Measurements from ENCODE around the gene AFAP1L1.

The AFAP1L1 gene

DNA sequence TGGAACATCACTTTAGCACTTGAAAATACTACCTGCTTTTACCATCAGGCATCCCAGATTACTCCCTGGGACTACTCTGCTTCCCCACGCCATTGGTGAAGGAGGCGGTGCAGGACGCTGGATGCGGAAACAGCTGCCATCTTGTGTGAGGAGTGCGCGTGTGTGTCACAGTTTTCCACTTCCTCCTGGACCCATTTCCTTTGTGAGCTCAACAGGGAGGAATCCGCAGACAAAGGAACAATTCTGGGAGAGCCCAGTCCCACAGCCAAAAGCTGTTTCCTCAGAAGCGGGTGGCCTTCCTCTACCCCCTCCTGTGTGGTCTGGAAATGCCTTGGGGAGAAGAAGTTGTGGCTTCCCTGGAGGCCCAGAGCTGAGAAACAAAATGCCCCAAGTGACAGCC lies 16.8 kb downstream of the AFAP1L1 start:
- DNase-seq, result no peak

DNA sequence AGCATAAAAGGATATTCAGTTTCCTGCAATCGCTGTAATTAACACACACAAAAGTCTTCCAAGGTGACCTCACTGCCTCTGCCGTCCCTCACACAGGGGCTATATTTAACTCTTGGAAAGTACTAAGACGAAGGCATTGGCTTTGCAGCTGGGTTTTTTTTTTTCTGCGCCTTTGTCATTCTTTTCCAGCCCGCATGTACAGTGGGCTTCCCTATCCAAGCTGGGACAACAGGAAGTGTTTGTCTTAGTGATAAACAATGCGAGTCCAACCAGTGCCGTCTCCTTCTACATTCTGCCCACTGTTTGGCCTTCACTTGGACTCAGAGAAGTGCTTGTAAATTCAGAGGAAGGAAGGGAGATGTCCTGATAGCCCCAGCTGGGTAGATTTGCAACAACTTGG lies 17.6 kb downstream of the AFAP1L1 start:
- no peak for DNase-seq

DNA sequence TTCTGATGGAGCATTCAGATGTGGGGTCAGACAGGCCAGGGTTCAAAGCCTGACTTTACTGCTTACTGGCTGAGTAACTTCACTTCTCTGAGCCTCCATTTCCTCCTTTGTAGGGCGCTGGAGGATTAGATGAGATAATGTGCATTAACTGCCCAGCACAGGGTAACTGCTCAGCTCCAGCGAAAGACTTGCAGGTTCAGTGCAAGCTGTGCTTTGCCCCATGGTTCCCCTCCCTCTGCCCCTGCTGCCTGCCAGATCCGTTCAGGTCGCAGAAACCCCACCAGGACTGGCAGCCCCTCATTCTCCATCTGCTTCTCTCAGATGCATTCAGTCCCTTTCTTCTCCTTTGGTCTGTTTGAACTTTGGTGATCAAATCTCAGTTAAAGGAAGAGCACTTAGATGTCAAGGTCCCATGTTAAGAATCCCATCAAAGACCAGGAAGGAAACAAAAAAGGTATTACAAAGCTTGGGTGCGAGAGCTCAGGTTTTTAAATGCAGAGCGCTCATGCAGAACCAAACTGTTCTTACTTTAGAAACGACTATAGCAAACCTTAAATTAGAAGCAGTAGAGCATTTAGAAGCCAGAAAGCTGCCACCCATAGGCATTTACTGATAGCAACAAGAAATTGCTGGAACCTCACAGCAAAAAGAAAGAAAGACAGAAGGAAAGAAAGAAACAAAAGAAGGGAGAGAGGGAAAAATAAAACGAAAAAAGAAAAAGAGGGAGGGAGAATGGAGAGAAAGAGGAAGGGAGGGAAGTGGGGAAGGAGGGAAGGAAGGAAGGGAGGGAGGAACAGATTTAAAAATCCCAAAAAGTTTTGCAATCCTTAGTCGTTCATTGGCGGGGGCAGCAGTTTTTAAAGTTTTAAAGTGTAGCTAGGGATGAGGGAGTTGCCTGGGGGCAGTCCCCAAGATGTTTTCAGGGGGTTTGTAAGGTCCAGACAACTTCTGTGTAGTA lies 23.5 kb downstream of the AFAP1L1 start:
- DNase-seq, result no peak

DNA sequence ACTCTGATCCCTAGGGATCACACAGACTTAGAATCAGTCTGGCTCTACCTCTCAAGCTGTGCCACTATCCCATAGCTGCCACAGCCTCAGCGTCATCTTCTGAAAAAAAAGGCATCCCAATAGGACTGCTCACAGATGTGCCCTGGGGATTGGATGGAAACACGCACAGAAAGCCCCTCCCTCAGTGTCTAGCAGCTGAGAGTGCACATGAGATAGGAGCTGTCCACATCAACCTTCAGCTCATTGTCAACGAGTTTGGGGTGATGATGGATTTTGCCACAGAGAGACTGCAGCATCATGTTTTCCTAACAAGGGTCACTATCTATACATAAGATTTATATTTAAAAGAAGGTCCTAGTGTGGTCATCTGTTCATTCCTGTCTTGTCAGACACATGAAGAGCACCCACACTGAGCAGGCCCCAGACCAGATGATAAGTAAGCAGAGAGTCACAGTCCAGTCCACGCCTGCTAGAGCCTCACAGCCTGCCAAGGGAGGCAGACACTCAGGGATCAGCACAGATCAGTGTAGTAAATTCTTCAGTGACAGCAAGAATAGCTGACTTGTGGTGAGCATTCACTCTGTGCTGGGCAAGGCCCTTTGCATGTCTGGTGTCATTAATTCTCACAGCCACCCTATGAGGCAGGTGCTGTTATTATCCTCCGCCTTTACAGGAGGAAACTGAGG lies 25.8 kb downstream of the AFAP1L1 start:
- DNase-seq, result no peak

DNA sequence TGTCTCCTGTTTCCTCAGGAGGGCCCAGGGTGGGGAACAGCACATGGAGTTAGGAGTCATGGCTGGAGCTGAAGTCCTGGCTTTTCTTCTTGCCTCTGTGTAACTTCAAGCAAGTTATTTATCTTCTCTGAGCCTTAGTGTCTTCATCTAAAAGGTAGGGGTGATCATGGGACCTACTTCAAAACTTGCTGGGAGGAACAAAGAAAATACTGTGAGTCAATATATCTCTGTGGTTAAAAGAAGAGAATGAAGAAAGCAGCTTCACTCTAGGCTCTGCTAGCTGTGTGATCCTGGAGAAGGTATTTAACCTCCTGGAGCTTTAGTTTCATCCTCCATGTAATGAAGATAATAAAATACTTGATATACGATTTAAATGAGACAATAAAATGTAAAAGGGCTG lies 26.5 kb downstream of the AFAP1L1 start:
- DNase-seq, result no peak

DNA sequence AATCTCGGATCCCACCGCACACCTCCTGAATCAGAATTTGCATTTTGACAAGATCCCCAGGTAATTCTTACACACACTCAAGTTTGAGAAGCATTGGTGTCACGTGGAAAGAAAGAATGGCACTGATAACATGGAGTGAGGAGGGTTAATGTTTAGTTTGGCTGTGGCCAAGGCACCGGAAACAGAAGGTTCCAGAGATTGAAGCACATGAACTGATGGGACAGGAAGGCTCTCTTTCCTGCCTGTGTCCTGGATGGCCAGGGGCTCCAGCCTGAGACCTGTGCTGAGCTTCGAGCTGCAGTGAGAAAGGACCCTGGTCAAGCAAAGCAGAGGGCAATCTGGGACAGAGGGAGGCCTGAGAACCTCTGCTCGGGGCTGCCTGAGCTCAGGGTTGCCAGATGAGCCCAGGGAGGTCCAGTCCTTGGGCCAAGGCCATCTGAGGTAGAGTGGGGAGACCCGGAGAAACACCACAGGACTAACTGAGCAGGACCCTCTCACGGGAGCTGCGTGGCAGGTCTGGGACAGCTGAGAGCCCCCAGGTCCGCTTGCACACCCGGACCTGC lies 27.3 kb downstream of the AFAP1L1 start:
- DNase-seq, result no peak

DNA sequence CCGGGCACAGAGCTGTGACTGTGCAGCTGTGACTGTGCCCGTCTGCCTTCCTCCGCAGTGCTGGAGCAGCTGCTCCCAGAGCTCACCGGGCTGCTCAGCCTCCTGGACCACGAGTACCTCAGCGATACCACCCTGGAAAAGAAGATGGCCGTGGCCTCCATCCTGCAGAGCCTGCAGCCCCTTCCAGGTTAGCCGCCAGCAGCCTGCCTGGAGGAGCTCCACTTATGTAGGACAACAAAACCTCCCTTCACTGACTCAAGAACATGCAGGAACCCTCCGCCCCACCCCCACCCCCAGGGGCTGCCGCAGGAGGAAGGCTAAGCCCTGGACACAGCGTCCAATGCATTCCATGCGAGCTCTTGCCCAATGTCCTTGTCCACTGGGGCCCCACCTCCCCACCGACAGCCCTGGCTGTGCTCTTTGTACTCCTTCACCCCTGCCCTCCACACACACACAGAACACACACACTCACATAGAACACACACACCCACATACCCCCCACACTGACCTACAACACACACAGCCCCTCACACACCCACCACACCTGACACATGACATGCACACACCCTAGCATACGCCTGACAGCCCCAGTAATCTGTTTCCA lies 27.9 kb downstream of the AFAP1L1 start:
- DNase-seq, result no peak

DNA sequence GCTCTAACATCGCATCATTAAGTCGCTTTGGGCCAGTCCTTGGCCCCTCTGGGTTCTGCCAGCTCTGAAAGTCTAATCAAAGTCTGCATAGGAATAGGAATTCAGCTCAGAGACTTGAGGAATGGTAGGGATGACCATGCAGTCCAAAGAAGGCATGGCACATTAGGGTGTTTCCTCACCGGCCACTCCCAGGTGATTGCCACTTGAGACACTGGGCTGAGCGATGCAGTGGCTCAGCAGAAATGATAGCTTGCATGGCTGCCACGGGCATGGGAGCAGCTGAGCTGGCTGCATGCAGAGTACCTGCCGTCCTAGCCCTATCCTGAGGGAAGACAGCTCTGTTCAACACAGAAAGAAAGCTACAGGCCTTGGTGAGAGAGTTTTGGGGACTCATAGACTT lies 28.8 kb downstream of the AFAP1L1 start:
- DNase-seq, result no peak

DNA sequence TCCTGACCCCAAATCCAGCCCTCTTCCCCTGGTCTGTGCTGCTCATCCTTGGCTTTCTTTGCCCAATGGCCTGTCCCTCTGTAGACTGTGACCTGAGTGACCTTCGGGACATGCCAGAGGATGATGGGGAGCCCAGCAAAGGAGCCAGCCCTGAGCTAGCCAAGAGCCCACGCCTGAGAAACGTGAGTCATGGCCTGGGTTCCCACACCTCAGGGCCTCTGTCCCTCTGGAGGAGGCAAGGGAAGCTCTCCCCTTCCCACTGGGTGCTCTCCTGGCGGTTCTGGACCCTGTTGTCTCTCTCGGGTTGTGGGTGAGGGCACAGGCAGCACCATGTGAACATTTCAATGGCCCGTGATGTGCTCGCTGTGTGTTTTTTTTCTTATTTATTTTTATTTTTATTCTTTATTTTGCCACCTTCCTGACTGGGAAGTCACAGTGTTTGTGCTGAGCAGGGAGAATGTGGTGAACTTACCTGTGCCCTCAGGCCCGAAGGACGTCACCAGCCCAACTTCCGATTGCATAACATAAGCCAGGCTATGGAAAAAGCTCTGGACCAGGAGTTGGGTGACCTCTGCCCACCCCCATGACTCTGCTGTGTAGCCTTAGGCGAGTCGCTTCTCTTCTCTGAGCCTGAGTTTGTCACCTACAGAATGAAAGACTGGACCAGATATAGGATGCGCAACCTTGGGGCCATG lies 29.5 kb downstream of the AFAP1L1 start:
- no peak for DNase-seq

DNA sequence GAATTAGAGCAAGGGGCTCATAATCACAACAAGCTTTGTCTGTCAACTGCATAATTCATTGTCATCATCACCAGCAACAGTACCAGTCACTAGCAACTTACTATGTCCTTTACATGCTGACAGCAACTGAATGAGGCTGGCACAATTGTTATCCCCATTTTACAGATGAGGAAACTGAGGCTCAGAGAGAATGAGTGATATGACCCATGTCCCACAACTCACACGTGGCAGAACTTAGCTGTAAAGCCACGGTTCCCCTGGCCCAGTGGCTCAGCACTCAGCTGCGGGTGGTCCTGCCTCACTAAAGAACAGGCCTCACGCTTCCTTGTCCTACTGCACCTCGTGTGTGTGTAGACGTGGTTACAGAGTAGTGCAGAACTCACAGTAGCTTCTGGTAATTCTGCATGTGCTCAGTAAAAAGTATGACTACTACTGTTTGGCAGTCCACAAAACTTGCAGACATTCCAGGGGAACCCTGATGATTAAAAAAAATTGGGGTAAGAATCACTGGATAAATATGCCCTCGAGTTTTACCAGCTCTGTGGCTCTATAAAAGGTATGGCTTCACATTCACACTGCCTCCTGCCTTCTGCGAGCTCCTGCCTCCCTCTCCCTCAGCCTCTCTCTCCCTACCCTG lies 30.2 kb downstream of the AFAP1L1 start:
- no peak for DNase-seq

DNA sequence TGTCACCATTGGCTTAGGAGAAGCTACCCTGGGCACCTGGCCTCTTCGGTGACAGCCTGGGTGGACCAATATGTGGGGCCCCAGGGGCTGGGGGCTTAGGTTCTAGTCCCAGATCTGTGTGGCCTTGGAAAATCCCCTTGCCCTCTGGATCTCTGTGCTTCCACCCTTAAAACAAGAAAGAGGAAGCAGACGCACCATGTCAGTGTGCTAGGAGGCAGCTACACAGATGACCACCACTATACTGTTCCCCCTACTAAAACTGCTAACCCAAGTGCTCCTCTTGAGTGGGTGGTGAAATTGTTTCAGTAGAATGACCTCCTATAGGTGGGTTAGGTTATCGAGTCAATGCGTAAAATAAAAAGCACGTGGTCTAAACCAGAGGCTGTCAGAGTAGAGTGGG lies 31.0 kb downstream of the AFAP1L1 start:
- DNase-seq, result no peak

DNA sequence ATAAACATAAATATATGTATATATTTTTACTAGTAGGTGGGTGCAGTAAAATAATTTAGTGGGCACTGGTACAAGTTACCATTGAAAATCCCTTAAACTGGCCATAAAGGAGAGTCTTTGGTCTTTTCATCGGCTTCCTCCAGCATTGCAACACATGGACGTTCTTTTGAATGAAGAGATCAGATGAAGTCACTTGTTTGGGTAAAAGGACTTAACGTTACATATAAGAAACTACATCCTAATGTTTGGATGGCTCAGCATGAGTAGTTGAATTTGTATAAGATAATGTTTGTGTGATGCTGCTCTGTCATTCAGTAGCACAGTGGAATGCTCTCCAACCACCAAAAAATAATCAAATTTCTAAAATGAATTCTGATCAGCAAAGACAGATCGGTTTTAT lies 31.6 kb downstream of the AFAP1L1 start:
- no peak for DNase-seq

DNA sequence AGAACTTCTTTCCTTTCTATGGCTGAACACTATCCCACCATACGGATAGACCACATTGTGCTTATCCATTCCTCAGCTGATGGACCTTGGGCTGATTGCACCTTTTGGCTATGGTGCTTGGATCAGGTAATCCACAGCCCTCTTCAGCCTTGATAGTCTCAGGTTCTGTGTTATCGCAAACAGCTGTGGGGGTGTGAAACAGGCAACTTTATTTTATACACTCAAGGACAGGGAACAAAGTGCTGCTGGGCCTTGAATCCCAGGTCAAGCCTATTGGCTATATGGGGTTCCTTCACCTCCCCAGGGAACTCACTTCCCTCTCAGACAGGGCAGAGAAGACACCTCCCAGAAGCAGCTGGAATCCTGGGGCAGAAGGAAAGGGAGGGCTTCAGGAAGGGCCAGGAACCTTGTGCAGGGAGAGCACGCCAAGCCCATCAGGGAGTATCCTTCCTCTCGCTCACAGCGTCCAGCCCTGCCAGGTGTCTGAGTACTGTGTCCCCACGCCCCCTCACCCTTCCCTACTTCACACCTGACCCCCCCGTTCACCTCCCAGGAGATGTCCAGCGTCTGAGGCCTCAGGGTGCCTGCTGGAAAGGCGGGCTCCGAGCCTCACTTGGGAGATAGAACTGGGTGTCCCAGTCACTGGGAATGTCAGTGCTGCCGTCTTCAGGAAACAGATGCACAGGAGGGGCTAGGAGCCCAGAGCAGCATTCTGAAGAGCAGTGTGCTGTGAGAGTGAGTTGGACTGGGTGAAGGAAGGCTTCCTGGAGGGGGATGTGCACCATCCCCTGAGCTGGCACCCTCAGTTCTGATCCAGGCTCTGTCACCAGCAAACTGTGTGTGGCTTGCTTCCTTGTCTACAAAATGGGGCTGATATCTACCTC lies 32.8 kb downstream of the AFAP1L1 start:
- no peak for DNase-seq

DNA sequence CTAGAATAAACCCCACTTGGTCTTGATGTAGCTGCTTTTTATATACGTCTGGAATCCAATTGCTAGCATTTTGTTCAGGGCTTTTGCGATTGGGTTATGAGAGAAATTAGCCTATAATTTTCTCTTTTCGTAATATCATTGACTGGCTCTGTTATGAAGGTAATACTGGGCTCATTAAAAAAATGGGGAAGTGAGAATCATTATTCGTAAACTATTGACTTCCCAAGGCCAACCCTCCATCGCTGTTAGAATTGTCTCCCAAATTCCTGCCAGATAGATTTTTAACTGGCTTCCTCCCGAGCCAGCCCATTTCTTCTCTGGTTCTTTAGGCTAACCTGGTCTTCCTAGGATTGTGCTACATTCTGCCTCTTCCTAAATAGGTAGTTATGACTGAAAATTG lies 37.7 kb downstream of the AFAP1L1 start:
- DNase-seq, result no peak

DNA sequence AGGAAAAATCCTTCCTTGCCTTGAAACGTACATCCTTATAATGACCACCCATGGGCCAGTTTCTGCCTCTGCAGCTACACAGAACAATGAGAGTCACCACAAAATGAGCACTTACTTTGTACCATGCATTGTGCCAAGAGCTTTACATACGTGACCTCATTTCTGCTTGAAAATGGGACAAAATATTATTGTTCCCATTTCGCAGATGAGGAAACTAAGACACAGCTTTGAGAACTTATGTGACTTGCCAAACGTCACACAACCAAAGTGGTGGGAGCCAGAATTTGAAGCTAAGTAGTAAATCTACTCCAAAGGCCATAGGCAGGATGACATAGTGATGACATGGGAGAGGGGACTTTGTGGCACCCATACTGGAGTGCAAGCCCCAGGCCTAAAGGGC lies 38.8 kb downstream of the AFAP1L1 start:
- no peak for DNase-seq

DNA sequence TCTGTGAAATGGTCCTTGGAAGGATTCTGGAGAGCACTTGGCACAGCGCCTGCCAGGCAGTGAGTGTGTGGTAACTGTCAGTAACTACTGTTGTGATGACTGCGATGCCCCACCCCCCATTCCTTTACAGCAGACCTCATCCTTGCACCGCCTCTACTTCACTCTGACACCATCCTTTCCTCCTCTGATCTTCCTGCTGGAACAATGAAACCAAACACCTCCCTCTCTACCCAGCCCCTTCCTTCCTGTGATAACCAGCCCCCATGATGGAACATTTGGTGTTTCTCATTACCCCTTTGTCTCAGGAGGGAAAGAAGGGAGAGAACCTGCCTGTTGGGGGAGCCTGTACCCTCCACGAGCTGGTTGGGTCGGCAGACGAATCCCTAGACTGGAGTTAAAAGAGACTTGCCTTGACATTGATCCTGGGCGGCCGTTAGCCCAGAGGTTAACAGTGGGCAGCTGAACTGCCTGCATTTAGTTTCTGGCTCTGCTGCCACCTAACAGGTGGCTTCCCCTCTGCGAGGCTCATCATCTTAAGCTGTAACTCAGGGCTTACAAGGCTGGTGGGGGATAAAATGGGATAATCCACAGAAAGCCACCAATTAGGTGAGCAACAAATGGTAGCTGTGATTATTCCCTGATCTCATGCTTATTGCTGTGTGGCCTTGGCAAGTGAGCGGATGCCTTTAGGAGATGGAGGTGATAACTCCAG lies 39.4 kb downstream of the AFAP1L1 start:
- DNase-seq, result no peak

DNA sequence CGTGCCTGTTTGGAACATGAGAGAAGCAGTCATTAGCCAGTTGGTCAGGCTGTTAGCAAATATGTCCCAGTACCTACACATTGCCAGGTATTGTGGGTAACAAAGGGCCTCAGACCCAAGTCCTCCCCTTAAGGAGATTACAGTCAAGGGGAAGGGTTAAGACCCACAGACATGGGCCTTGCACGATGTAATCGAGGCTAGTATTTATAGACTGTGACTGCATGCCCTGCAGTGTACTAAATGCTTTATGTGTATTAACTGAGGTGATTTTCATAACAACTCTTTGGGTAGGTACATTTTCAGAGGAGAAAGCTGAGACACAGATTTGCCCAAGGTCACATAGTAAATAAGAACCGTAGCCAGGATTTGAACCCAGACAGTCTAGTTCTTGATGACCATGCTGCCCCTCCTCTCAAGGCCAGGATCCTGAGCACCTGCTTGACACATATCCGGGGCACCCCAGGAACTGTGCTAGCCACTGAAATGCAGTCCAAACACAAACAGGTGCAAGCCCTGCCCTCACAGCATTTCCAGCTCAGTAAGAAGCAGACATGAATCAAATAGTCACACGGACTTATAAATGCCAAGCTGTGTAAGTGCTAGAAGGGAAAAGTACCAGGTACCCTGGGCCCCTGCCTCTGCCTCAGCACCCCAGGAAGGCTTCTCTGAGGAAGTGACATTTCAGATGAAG lies 41.6 kb downstream of the AFAP1L1 start:
- DNase-seq, result no peak

DNA sequence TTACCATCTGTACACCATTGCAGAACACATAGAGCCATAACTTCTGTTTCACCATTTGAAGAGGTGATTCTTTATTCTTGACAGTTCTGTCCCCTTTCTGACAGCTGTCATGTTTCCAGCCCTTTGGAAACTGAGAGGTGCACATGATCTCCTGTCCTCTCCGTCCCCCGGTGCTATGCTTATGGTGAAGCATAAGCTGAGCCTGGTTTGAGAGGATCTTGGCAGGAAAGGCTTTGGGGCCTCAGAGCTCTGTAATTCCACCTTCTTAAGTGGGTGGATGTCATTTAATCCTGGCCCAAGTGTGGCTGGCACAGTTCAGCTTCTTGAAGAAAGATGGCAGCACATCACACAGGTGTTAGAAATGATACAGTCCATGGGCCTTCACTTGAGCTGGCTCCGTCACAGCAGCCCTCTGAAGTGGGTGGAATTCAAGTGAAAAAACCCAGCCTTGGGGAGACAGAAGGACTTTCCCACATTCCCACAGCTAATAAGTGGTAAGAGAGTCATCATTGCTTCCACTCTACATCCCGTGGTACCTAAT lies 43.0 kb downstream of the AFAP1L1 start:
- DNase-seq, result no peak

DNA sequence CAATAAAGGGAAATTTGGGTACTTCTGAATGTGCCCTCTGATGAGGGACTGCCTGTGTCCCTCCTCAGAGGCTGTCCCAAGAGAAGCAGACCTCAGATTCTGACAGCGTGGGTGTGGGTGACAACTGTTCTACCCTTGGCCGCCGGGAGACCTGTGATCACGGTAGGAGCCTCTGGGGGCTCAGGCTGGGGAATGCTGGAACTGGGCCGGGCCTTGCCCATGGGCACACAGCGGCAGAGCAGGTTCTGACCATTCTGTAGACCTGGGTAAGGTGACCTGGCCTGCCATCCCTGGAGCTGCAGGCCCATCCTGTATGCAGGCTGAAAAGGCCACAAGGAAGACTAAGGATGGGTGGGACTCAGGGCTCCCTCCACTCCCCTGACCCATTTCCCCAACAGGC lies 44.1 kb downstream of the AFAP1L1 start:
- DNase-seq, result no peak

All from stimulated activated CD4-positive, alpha-beta T cell treated with anti-CD3 and anti-CD28 coated beads, Interleukin-2, amount 100 ng/mL, for 48 hours (primary cell).